Breast epithelium (tissue), 3 donors: Measurements from ENCODE around the gene SLC22A23.

Experiments
- POLR2A ChIP-seq: fragments of 450-650 bp; IDR thresholded peaks from one replicate; pipeline ENCODE4 v1.6.1; 2016; ENCODE audit warnings: antibody characterized with exemption, mild to moderate bottlenecking, moderate library complexity
- POLR2AphosphoS5 ChIP-seq, 3 donors: sonication (generic); formaldehyde crosslinking; IDR thresholded peaks; one replicate each; pipeline ENCODE4 v1.6.1; 2017; ENCODE audit warnings: antibody characterized with exemption in 3 of 3
- TF ChIP-seq, protein P1 (sequence below), 3 donors: fragments of 450-650 bp; IDR thresholded peaks; one replicate each; pipeline ENCODE4 v1.5.1; 2016 to 2017; ENCODE audit warnings: antibody characterized with exemption in 3 of 3, mild to moderate bottlenecking in 3 of 3, moderate library complexity in 3 of 3

DNA sequence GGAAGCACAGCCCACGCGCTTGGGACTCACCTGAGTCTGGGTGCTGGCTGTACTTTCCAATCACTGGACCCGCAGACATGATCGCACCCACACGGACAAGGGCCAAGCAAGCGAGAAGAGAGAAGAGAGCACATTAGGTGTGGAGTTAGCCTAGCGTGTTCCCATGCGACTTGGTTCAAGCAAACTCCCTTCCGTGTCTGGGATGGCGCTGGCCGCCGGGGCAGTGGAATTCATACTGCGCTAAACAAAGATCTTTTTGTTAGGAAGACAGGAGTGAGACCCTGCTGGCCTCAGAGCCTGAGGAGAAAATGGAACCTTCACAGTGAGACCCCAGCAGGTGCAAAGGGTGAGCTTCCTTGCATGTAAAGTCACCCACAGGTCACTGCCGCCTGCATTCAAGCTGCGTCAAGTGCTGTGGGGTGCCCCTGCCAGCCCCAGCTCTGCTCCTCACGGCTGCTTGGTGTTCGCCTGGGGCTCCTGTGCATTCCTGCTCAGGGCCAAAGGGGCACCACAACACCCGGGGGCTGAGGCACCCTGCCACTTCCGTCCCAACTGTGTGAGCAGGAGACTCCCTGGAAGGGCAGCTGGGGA, 171.7 kb downstream of the SLC22A23 start:
- TF ChIP-seq, protein P1, sequence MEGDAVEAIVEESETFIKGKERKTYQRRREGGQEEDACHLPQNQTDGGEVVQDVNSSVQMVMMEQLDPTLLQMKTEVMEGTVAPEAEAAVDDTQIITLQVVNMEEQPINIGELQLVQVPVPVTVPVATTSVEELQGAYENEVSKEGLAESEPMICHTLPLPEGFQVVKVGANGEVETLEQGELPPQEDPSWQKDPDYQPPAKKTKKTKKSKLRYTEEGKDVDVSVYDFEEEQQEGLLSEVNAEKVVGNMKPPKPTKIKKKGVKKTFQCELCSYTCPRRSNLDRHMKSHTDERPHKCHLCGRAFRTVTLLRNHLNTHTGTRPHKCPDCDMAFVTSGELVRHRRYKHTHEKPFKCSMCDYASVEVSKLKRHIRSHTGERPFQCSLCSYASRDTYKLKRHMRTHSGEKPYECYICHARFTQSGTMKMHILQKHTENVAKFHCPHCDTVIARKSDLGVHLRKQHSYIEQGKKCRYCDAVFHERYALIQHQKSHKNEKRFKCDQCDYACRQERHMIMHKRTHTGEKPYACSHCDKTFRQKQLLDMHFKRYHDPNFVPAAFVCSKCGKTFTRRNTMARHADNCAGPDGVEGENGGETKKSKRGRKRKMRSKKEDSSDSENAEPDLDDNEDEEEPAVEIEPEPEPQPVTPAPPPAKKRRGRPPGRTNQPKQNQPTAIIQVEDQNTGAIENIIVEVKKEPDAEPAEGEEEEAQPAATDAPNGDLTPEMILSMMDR (IDR thresholded peaks at IDR 0.05), result no peak
- TF ChIP-seq POLR2A (no peak), POLR2AphosphoS5 (IDR thresholded peaks at IDR 0.05) (no peak)
